Activated gamma-delta T cell (primary cell): Measurements from ENCODE around the gene LBP.
"Not testable (repeated sequence)": the region's sequence is repeated elsewhere in the genome, so short reads cannot be mapped to it uniquely, and the experiment has no call there.

Source experiments
- DNase-seq: peaks from one replicate; lab custom pipeline; 2025; lab: John Stamatoyannopoulos, UW

The LBP gene

DNA sequence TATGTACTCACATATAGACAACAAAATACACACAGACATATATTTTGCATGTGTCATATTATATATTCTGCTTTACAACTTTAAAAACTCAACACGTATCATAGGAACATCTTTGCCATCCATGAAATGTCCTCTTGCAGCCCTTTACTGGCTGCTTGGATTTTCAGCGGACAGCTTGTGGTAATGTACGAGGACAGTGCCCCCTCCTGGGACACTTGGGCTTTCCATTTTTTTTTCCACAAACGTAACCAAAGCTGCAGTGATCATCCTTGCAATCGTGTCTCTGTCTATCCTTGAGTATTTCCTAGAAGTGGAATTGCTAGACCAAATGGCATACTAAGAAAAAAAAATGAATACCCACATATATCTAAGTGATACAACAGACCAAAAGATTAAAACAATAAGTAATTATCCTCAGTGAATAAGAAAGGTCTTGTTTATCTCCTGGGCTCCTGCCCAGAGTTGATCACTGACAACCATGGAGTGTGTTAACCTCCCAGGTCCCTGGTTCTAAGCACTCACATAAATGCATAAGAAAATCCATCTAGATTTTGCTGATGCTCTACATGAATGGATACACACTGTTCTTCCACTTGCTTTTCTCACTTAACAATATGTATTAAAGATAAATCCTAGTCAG is 24.2 kb upstream of the LBP start:
- no peak for DNase-seq

DNA sequence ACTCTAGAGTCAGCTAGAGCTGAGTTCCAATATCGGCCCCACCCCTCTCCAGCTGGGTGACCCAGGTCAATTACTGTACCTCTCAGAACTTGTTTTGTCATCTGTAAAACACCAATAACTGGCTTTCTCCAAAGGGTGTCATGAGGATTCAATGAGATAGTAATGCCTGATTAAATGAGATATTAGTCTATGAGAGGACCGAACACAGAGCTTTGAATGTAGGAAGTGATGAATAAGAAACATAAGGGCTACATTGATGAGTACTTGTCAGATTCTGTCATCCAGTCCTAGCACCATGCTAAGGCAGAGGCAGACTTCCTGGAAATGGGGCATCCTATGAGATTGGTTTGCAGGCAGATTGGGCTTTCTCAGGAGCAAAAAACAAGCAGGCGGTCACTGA is 22.1 kb upstream of the LBP start:
- DNase-seq = no peak

DNA sequence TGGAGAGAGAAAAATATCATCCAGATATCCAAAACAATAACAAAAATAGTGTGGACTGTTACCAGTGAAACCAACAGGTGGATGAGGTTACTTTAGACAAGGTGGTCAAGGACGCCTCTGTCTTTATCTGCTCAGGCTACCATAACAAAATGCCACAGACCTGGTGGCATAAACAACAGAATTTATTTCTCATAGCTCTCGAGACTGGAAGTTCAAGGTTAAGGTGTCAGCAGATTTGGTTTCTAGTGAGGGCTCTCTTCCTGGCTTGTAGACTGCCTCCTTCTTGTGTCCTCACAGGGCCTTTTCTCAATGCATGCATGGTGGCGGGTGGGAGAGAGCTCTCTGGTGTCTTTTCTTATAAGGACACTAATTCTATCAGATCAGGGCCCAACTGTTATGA is 21.1 kb upstream of the LBP start:
- no peak for DNase-seq

DNA sequence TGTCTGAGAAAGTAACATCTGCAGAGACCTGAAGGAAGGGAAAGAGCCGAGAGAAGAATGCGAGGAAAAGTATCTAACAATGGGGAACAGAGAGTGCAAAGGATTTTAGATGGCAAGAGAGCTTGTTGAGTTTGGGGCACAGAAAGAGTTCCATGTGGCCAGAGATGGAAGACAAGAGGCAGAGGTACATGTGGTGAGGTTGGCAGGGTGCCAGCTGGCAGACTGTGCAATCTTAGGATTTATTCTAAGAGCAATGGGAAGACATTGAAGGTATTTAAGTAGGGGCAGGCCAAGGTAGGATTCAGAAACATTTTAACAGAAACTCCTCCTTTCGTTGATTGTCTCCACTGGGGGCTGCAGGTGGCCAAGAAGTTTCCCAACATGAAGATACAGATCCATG is 20.4 kb upstream of the LBP start:
- no peak for DNase-seq

DNA sequence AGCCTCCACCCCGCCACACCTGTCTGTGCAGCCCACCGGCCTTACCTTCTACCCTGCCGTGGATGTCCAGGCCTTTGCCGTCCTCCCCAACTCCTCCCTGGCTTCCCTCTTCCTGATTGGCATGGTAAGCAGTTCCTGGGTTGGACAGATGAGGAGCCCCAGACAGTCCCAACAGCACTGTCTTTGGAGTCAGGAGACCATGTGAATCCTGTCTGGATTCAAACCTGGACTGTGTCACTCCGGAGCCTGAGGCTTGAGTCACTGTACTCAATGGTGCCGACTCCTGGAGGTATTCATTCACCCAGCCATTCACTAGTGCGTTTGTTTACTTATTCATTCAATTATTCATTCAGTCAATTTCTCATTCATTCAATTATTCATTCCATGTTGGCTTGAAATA is 20.0 kb upstream of the LBP start:
- DNase-seq = no peak

DNA sequence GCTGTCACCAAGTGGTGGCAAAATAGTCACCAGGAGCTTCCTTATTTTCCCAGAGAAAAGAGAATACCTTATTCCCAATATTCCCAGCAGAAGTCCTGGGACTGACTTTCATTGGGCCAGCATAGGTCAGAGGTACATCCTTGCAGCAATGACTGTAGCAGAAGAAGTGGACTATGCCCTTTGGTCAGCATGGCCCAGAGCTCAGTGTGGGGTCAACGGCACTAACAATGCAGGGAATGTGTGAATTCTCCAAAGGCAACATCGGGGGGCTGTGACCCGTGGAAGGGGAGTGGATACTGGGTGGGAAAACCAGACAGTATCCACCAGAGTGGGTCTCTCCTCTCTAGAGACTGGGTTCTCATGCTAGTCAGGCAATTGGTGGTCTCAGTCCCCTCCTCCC is 15.6 kb upstream of the LBP start:
- no peak for DNase-seq

DNA sequence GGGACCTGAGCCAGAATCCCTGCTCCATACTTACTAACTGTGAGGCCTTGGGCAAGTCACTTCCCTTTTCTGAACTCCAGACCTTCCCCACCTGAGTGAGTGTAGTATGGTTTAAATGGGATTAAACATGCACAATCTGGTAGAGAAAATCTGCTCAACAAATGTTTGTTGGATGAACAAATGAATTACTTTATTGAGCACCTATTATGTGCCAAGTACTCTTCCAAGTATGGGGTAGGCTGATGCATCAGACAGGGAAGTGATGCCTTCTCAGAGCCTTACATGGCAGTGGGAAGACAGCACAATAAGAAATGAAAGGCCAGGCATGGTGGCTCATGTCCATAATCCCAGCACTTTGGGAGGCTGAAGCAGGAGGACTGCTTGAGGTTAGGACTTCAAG is 15.0 kb upstream of the LBP start:
- DNase-seq = no peak

DNA sequence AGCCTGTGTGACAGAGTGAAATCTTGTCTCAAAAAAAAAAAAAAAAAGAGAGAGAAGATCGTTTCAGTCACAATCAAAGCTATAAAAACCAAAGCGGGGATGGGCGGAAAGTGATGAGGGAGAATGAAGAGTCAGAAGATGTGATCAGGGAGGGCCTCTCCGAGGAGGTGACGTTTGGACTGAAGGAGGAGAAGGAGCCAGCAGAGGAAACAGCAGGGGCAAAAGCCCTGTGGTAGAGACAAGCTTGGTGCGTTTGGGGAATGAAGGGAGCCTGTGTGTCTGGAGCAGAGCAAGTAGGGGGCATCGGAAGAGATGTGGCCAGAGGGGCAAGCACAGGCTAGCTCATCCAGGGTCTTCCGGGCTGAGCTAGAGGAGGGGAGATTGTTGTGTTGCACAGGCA is 14.5 kb upstream of the LBP start:
- DNase-seq = no peak

DNA sequence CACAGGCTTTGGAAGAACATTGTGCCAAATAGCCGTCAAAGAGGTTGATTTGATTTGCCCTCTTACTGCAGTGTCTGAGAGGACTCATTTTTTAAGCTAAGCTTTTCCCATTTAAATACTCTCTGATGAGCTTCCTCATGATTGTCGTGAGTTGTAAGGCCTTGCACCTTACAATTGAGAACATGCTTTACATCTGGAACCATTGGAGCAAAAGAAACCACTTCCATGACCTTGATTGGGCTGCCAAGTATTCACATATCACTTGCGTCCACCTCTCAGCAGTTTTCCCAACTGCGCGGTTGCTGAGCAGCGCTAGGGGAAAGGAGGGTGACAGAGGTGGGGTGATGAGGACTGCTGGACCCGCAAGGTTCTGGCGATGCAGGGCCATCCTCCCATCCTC is 12.3 kb upstream of the LBP start:
- DNase-seq = no peak

DNA sequence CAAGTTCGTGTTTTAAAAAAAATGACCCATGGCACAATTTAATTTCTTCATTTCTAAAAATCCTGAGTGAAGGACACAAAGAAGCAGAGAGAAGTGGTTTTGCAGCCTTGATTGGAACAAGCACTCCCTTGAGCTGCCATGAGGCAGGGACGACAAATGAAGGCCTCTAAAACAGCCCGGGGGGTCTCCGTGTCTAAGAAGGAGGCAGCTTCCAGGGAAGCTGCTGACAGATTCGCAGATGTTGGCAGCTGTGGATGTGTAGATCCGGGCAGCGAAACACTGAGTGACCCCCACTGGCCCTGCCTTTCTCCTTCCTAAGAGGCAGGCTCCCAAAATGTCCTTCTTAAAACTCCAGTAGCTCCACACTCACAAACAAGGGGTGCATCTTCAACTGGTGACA is 9.6 kb upstream of the LBP start:
- DNase-seq = no peak

DNA sequence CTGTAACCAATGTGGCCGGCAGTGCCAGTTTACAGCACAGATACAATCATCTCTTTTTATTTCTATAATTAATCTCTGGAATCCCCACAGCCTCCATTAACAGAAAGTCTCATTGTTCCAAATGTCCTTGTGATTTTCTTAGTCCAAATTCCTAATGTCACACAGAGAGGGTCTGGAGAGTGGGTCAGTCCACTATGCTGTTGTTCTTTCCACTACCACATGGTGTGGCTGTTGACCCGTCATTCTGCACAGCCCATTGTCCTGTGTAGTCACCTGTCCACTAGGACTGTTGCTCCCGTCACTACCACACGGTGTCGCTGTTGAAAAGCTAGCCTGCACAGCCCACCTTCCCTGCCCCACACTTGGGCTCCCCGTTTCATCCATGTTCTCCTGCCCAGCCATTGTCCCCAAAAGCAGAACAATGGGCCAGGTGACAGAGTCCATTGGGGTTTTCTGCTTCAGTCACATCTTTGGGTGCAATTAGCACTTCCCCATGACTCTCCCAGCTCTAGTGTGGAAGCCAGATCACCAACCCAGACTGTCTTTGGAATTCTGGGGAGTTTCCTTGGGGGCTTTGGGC is 8.6 kb upstream of the LBP start:
- no peak for DNase-seq

DNA sequence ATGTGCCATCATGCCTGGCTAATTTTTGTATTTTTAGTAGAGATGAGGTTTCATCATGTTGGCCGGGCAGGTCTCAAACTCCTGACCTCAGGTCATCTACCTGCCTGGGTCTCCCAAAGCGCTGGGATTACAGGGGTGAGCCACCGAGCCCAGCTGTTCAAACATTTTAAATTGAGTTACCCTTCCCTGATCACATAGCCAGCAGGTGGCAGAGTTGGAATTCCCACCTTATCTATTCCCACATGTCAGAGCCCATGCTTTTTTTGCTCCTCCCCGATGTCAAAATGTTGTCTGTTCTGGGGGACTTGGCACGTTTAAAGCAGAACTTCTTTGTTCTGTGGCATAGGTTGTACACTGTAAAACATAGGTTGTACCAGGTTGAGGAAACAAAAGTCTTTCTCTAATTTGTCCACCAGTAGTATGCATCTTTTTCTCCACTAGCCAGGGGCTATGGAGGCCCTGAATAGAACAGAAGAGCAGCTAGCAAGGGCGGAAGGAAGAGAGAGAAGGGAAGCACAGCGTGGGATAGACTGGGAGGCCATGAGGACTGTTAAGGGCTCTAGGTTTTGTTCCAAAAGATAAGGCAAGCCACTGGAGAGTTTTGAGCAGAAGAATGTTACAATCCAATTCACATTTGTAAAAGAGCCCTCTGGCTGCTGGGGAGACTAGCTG is 7.3 kb upstream of the LBP start:
- no peak for DNase-seq

DNA sequence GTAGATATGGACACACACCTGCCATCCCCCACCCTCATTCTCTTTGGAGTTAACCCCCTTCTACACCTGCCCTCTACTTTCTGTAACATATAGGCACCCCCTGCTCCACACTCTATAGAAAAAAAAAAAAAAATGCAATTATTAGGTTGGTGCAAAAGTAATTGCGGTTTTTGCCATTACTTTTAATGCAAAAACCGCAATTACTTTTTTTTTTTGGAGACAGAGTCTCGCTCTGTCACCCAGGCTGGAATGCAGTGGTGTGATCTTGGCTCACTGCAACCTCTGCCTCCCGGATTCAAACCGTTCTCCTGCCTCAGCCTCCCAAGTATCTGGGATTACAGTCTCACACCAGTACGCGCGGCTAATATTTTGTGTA is 6.8 kb upstream of the LBP start:
- DNase-seq = not testable (repeated sequence)

DNA sequence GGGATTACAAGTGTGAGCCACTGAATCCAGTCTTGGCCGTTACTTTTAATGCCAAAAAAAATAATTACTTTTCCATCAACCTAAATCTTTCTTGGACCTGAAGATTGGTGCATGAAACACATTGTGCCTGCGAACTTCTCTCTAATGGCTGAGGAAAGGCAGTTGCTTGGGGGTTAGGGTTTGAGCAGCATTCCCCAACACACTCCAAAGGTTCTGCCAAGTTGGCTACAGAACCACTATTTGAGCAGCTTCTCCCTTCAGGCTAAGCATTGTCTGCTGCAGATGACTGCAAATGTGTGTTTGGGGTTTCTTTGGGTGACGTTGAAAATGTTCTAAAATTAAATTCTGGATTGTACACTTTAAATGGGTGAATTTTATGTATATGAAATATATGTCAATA is 6.3 kb upstream of the LBP start:
- no peak for DNase-seq

DNA sequence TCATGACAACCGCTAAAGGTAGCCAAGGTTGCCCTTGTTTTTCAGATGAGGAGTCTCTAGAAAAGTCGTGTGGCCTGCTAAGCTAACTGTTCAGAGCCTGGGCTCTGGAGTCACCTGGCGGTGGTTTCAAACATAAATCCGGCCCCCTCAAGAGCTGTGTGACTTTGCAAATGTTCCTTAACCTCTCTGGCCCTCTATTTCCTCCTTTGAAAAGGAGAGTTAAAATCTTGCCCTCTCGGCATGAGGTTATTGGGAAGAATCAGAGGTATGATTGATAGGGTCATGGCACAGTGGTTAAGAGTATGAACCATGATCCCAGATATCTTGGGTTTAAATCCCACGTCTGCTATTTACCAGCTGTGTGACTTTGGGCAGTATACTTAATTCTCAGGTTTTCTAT is 5.6 kb upstream of the LBP start:
- DNase-seq = no peak

DNA sequence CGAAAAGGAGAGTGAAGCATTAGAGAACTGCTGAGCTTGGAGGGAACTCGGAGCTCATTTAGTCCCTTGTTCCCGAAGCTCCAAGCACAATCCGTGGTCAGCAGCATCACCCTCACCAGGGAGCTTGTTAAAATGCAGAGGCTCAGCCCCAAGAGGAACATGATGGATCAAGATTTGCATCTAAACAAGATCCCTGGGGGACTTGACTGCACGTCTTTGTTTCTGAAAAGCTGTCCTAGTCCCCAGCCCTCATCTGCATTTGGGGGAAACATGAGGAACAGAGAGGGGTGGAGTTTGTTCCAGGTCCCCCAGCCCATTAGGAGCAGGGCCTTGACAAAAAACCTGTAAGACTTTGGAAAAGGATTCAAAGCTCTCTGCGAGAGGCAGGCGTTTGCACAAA is 4.1 kb upstream of the LBP start:
- no peak for DNase-seq

DNA sequence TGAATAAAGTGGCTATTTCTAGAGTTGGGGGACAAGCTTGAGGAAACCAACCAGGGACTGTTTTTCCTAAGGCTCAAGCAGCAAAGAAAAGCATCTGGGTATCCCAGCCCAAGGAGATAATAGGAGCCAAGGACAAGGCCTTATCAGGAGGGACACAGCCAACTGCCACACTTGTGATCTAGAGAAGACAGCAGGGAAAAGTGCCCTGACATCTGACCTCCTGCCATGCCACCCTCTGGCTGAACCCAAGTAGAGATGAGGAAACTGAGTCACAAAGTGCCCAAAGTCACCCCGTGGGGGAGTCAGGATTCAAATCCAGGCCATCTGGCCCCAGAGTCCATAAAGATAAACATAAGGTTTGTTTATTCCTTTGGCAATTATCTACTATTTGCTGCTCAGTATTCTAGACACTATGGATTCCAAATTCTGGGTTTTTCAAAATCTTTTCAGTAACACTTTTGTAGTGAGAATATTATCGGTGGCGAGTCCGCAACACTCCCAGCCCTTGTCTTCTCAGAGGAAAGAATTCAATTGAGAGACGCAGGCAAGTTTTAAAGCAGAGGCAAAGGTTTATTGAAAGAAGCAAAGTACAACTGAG is 3.5 kb upstream of the LBP start:
- DNase-seq = no peak

DNA sequence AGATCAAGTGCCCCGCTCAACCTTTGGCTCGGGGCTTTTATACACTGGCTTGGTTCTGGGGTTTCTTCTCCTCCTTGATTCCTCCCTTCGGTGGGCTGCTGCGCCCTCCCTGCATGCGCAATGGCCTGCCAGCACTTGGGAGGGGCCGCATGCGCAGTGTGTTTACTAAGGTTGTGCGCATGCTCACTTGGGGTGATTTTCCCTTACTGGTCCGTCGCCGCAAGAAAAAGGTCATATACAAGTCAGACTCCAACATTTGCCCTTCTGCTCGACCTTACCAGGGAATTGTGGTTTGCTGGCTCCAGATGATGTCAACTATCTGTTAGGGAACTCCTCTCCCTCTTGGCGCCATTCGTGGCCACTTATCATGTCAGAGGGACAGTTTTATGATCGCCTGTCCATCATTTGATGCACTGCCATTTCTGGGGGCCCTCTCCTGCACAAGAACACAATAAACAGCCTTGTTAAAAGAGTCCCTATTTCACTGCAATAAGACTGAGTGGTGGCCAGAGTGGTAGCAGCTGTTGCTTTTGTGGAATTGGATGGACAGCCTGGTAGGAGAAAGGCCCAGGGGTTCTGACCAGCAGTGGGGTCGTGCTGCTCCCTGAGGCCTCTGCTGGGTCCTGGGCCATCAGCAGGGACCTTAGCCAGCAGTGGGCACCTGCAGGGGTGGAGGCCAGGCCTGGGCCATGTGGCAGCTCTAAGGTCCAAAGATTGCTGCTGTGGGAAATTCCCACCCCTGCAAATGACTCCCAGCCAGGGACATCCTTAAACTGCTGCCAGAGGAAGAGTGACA is 2.8 kb upstream of the LBP start:
- no peak for DNase-seq

DNA sequence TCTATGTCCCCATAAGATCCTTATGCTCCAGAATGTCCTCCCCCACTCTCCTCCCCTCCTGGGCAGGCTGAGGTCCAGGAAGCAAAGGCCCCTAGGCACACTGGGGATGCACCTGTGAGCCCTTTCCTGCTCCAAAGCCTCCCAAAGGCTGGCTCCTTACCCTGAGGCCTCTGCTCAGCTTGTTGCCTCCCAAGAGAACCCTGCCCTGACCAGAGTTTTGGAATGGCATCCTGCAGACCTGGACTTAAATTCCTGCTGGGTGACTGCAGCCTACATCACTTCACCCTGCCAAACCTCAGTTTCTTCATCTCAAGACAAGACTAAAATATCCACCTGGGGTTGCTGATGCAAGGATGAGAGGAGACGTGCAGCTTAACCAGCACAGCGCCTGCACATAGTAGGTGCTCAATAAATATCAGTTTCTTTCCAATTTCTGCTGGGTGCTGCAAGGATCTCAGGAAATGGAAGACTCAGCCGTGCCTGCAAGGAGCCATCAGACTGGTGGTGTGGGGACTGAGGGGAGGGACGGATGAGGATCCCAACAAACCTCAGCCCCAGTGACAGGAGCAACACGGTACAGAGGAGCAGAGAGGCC is 2.1 kb upstream of the LBP start:
- DNase-seq = no peak

DNA sequence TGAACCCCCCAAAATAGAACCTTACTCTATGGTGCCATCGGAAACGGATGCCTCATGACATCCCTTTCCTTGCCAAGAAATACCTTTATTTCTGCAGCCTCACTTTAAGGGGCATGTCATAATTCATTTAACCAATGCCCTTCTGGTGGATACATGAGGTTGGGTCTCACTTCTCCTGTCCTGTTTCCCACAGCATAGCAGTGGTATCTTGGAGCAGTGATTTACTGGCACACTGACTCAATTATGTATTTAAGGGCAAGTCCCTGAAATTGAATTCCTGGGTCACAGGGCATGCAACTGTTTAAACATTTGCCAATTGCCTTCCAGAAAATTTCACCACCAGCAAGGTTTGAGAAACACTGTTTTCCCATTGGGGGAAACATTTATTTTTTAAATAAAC is 639 bp upstream of the LBP start:
- DNase-seq = no peak

DNA sequence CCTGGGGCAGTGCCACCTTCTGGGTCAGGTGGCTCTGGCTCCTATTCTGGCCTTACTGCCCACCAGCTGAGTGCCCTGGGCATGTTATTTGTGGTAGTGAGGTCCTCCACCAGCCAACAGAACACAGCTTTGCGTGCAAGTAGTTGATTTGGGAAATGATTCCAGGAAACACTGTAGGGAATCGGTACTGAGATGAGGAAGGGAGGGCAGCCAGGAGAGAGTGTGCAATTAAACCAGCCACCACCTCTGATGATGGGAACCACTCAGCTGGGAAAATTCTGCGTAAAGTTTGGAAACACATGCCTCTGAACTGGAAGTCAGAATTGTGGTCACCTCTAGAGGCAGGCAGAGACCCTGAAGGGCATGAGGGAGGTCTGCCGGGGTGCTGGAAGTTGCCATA is 459 bp downstream of the LBP start:
- DNase-seq = no peak

DNA sequence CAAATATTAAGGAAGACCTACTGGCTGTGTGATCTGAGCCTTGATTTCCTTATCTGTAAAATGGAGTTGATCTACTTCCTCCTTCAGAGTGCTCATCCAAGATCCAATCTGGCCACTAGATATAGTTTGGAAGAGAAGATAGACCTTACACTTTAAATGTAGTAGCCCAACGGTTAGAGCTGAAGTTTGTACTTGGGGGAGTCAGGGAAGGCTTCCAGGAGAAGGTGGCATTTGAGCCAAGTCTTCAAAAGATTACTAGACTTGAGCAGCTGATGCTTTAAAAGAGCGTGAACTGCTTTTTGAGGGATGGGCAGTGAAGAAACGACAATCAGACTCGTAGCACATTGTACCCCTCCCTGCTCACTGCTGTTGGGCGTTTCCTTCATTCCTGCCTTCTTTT is 3.6 kb downstream of the LBP start:
- DNase-seq = no peak
